NT2/D1 (cell line): ENCODE results near the gene ZC3HAV1L.

ENCODE experiments used
- DNase-seq: peaks from one replicate; pipeline ENCODE4 v3.0.0-alpha.2; 2011; ENCODE audit warnings: low read depth, low spot score
- H3K27me3 ChIP-seq: 2 replicates; pipeline ENCODE4 v1.6.0; 2011; ENCODE audit warnings: mild to moderate bottlenecking; ENCODE audit not compliant: insufficient read length, insufficient read depth
- H3K36me3 ChIP-seq: 2 replicates; pipeline ENCODE4 v1.6.1; 2011; ENCODE audit warnings: mild to moderate bottlenecking, low read length, mixed read lengths; ENCODE audit not compliant: insufficient read depth, insufficient read length
- H3K4me1 ChIP-seq: 2 replicates; pipeline ENCODE4 v1.5.1; 2011; ENCODE audit not compliant: insufficient read depth, insufficient read length
- H3K4me3 ChIP-seq: 2 replicates; pipeline ENCODE4 v1.5.1; 2011; ENCODE audit warnings: low read depth; ENCODE audit not compliant: insufficient read length
- H3K9ac ChIP-seq: 2 replicates; pipeline ENCODE4 v1.6.0; 2011; ENCODE audit warnings: low read depth; ENCODE audit not compliant: insufficient read length
- H3K9me3 ChIP-seq: 2 replicates; pipeline ENCODE4 v1.5.1; 2011; ENCODE audit warnings: mild to moderate bottlenecking, low read length; ENCODE audit not compliant: insufficient read depth
- SUZ12 ChIP-seq: IDR thresholded peaks from 2 replicates; pipeline ENCODE4 v1.6.1; 2011; ENCODE audit not compliant: insufficient read length, insufficient read depth; ENCODE audit errors: extremely low read depth
- YY1 ChIP-seq: IDR thresholded peaks from 2 replicates; pipeline ENCODE4 v1.6.1; 2011; ENCODE audit not compliant: insufficient read length, insufficient read depth
- ZNF274 ChIP-seq: IDR thresholded peaks from 2 replicates; pipeline ENCODE4 v1.6.1; 2011; ENCODE audit warnings: mild to moderate bottlenecking, low read depth, low read length

ZC3HAV1L gene

GRCh38 chr7:139049936-139050335, 14.1 kb upstream of the ZC3HAV1L start:
- Histone ChIP-seq H3K4me3 (no peak overlapping the region), H3K9ac (no peak overlapping the region), H3K36me3 (peaks cover 42% of the 10 kb centered on the region), H3K4me1 (no peaks in the 10 kb centered on the region), H3K27me3 (no peaks in the 10 kb centered on the region), H3K9me3 (no peaks in the 10 kb centered on the region)
- no peak for DNase-seq
- TF ChIP-seq YY1 (no peak), ZNF274 (no peak), SUZ12 (no peak)

DNA sequence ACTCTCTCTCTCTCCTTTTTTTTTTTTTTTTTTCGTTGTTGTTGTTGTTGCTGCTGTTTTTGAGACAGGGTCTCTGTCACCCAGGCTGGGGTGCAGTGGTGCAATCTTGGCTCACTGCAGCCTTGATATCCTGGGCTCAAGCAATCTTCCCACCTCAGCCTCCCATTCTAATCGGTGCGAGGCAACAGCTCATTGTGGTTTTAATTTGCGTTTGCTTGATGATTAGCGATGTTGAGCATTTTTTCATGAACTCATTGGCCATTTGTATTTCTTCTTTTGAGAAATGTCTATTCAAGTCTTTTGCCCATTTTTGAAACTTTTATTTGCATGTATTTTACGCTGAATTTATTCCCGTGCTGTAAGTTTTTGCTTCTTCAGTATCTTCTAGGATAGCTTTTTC, 13.3 kb upstream of the ZC3HAV1L start:
- no peak overlapping the region for H3K9ac ChIP-seq
- no peak for DNase-seq
- no peak for TF ChIP-seq SUZ12
- TF ChIP-seq YY1 = no peak
- TF ChIP-seq ZNF274 = no peak
- H3K36me3 ChIP-seq = peaks cover 36% of the 10 kb centered on the region
- H3K27me3 ChIP-seq = no peaks in the 10 kb centered on the region
- H3K4me3 ChIP-seq = no peak overlapping the region
- no peaks in the 10 kb centered on the region for H3K9me3 ChIP-seq
- no peaks in the 10 kb centered on the region for H3K4me1 ChIP-seq

- TF ChIP-seq ZNF274 = no peak
- TF ChIP-seq SUZ12 = no peak
- no peak for TF ChIP-seq YY1
- DNase-seq = no peak
- H3K9me3 ChIP-seq = no peaks in the 10 kb centered on the region
- H3K4me3 ChIP-seq = no peak overlapping the region
- H3K36me3 ChIP-seq = peaks cover 30% of the 10 kb centered on the region
- H3K4me1 ChIP-seq = no peaks in the 10 kb centered on the region
- H3K9ac ChIP-seq = no peak overlapping the region
- H3K27me3 ChIP-seq = no peaks in the 10 kb centered on the region
Observed at GRCh38 chr7:139047970-139048369, 12.1 kb upstream of the ZC3HAV1L start.

DNA sequence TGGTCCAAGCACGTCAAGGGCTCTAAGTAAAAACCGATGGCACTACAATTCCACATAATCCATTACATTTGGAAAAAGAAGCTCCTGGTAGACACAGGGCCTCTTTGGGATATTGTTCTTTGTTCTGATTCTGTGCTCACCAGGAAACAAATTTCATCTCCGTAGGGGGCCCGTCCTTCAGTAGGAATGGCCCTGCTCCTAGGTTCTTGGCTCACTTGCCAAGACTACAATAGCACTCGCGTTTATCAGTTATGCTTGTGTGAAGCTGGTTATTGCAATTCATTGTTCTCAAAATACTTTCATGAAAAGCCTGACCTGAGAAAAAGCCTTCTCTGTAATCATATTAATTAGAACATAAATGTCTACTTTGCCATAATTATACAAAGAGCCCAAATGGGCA, 10.3 kb upstream of the ZC3HAV1L start:
- no peak overlapping the region for H3K4me3 ChIP-seq

DNA sequence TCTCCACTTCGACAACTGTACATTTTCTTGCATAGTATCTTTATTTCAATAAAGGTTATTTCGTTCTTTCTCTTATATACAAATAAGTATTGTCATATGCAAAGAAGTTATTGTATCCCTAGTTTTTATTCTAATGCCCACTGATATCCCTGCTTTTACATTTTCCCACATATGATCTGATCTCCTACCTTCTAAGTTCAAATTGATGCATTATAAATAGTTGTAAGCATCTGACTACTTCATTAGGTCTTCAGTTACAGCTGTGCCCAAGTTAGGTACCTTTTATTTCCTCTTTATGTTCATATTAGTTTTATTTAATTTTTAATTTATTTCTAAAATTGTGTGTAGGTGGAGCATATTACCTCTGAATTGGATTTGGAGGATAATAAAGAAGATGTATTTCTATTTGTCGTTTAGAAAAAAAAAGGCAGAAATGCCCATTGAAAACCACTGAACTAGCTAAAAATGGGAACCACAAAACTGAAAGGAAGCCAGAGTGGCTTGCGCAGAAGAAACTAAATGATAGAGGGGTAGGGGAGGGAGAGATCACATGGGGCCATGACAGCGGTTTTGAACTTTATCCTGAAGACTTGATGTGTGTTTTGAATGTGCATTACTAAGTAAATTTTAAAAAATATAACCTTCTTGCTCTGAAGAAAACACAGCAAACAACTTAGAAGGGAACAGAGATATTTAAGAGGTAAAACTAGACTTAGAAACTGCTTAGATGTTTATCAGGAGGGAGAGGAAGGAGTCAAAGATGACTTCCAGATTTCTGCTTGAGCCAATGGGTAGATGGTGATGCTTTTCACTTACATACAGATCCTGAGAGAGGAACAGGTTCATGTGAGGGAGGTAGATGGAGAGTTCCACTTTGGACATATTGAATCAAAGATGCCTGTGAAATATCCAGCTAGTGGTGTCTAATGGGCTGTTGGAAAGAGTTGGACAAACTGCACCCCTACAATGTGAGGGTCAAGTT, 9.3 kb upstream of the ZC3HAV1L start:
- peaks cover 25% of the 10 kb centered on the region for H3K36me3 ChIP-seq

More for the DNA sequence above, 10.3 kb upstream of the ZC3HAV1L start:
- H3K4me1 ChIP-seq = no peaks in the 10 kb centered on the region
- no peaks in the 10 kb centered on the region for H3K9me3 ChIP-seq
- peaks cover 28% of the 10 kb centered on the region for H3K36me3 ChIP-seq
- no peaks in the 10 kb centered on the region for H3K27me3 ChIP-seq
- no peak for DNase-seq
- TF ChIP-seq YY1 (no peak), SUZ12 (no peak), ZNF274 (no peak)
- H3K9ac ChIP-seq = no peak overlapping the region

DNA sequence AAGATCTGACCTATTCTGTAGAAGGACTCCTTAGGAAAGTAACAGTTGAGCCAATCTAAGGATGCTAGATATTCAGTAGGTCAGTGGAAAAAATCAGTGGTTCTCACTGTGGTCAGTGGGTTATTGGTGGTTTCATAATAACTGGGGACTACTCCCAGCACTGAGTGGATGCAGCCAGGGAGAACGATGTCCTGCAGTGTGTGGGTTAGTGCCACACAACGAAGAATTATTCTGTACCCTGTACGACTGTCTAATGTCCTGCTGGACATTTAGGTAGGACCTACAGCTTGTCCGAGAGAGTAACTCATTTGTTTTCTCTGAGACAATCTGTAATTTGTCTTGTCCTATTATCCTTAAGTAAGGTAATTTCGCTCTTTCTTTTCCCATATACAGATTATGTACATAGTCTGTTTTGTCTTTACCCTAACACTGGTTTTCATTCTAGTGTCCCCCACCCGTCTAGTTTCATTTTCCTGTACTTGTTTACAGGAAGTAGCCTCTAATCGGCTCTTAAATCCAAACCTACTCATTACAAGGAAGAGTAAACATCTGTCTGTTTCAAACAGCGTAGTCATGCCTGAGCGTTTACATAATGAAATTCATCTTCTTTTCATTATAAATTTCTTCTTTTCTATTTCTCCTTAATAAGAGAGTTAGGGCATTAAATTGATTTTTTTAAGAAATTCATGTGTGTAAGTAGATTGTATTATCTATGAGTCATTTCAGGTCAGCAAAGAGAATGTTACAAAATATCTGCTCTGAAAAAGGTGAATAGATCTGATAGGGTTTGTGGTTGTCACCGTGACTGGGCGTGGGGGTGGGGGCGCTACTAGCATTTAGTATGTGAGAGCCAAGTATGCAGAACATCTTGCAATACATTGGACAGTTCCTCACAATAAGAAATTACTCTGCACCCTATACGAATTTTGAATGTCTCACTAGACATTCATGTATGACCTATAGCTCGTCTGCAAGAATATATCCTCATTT, 8.3 kb upstream of the ZC3HAV1L start:
- Histone ChIP-seq H3K36me3 (peaks cover 21% of the 10 kb centered on the region), H3K4me3 (no peak overlapping the region), H3K4me1 (no peaks in the 10 kb centered on the region), H3K9me3 (no peaks in the 10 kb centered on the region), H3K27me3 (no peaks in the 10 kb centered on the region), H3K9ac (no peak overlapping the region)
- TF ChIP-seq SUZ12 (no peak), YY1 (no peak), ZNF274 (no peak)
- DNase-seq = no peak

More for the DNA sequence above, 9.3 kb upstream of the ZC3HAV1L start:
- H3K4me3 ChIP-seq = no peak overlapping the region
- no peaks in the 10 kb centered on the region for H3K27me3 ChIP-seq
- no peak overlapping the region for H3K9ac ChIP-seq
- no peaks in the 10 kb centered on the region for H3K4me1 ChIP-seq
- no peak for TF ChIP-seq YY1
- TF ChIP-seq ZNF274 = no peak
- no peak for TF ChIP-seq SUZ12
- H3K9me3 ChIP-seq = no peaks in the 10 kb centered on the region
- no peak for DNase-seq
